GM19452 (cell line): ENCODE results near the gene HCFC2.
"Not testable (repeated sequence)": the region's sequence is repeated elsewhere in the genome, so short reads cannot be mapped to it uniquely, and the experiment has no call there.

ENCODE experiments used
- ATAC-seq: cut with Tn5 transposase; IDR thresholded peaks from one replicate; pipeline ENCODE4 v1.9.1; 2021; ENCODE audit not compliant: unreplicated experiment

HCFC2 gene

DNA sequence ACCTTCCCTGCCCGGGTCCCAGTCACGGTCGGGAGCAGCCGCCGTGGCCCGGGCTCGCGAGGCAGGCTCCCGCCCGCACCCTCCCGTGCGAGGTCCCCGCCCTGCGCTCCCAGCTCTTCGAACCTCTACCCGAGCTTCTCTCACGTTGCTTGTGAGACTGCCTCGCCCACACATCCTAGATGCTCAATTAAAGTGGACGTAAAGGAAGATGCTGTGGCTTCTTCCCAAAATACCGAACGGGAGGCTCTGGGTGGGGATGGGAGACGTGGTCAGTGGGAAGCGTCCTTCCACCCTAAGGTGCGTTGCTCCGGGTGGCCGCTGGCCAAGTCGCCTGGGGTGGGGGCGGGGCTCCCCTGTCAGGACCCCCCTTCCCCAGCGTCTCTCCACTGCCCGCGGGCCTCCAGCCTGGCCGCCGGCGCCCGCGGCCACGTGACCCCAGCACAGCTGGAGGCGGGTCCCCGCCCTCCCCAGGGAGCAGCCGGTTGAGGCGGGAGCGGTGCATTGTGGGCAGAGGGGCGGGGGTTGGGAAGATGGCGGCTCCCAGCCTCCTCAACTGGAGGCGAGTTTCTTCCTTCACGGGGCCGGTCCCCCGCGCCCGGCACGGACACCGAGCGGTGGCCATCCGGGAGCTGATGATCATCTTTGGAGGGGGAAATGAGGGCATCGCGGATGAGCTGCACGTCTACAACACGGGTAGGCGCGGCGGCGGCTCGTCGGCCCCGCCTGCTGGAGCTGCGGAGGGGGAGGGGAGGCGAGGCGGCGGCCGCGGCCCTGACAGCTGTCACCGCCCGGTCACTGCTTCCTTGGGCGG is at the start of gene HCFC2:
Gene HCFC2, plus strand, starts transcription at position 501 of the 811 bp plus-strand sequence. Its CDS starts 30 bp downstream, at position 531.
- peak; percentile 88 for ATAC-seq

DNA sequence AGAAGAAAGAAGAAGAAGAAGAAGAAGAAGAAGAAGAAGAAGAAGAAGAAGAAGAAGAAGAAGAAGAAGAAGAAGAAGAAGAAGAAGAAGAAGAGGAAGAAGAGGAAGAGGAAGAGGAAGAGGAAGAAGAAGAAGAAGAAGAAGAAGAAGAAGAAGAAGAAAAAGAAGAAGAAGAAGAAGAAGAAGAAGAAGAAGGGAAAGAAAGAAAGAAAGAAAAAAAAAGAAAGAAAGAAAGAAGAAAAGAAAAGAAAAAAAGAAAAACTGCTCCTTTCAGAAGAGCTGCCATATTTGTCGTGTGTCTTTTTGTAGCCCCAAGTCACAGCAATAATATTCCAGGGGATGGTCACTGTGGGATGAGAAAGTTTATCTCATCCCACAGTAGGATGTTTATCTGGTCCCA is 42.5 kb upstream of the HCFC2 start:
- ATAC-seq = not testable (repeated sequence)

DNA sequence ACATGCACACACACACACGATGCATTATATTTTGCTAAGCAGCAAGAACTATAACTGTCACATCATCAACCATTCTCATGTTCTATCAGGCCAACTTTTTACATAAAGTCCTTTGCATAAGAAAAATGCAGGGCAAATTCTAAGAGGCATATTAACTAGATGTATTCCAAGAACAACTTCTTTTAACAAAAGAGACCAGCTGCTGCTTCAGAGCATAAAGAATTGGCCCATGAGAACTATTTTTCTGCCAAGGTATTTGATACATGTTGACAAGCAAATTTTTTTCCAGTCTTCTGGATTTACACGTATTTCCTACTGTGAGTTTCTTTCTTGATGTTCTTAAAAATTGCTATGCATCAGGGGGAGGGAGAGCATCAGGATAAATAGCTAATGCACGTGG is 41.5 kb upstream of the HCFC2 start:
- no peak for ATAC-seq

DNA sequence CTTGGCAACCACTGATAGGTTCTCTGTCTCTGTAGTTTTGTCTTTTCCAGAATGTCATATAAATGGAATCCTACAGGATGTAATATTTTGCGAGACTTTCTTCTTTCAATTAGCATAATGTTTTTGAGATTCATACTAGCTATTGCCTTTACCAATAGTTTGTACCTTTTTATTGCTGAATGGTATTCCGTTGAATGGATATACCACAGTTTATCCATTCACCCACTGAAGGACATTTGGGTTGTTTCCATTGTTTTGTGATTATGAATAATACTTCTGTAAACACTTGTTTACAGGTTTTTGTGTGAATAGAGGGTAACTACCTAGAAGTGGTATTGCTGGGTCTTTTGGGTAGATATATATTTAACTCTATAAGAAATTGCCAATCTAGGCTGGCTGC is 40.6 kb upstream of the HCFC2 start:
- no peak for ATAC-seq

DNA sequence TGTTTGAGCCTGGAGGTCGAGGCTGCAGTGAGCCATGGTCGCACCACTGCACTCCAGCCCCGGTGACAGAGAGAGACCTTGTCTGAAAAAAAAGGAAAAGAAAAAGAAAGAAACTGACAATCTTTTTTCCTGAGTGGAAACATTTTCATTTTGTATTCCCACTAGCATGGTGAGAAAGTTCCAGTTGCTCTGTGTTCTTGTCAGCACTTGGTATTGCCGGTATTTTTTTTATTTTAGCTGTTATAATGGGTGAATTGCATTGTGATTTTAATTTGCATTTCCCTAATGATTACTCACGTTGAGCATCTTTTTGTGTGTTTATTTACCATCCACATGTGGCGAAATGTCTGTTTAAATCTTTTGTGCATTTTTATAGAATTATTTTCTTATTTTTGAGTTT is 40.0 kb upstream of the HCFC2 start:
- no peak for ATAC-seq

DNA sequence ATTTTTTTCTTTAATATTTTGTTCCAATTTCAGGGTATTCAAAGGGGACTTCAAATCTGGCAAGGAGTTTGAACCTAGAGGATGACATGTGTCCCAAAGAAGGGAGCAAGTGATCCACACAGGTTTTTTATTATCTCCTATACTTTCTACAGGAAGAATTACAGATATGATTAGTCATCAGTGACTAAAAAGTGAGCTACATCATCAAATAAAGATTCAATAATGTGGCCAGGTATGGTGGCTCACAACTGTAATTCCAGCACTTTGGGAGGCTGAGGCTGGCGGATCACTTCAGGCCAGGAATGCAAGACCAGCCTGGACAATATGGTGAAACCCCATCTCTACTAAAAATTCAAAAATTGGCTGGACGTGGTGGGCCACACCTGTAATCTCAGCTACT is 38.6 kb upstream of the HCFC2 start:
- no peak for ATAC-seq

DNA sequence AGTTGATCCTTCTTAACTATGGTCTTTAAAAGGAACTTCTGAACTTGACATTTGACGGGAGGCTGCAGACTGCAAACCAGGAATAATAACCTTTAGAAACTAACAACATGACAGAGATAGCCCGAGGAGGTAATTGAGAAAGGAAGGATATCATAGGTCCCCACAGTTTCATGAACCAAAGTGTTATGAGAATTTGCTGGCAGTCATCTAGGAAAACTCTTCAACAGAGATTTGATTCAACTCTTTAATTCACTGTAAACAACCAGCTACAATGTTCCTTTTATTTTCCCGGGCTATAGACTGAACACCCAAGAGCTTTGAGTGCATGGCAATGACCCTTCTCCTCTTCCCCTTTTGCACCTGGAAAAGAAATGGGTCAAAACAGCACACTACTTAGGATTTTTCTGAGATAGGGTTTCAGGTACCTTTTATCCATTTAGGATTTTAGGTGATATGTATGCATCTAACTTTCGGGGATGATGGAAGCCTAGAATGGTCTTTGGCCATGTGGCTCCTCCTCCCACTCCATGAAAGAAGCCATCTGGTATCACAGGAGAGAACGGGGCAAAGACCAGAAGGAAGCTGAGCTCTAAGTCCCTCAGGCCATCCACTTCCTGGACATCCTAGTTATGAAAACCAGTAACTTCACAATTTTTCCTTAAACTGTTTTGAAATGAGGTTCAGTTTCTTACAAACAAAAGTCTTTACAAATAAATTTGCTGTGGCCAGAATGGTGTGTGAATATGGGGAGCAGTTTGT is 37.3 kb upstream of the HCFC2 start:
- ATAC-seq = no peak

DNA sequence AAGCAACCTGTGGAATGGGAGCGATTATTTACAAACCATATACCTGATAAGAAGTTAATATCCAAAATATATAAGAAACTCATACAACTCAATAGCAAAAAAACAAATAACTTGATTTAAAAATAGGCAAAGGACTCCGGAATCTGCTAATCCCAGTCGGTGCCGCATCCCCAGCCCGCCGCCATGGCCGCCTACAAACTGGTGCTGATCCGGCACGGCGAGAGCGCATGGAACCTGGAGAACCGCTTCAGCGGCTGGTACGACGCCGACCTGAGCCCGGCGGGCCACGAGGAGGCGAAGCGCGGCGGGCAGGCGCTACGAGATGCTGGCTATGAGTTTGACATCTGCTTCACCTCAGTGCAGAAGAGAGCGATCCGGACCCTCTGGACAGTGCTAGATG is 33.7 kb upstream of the HCFC2 start:
- ATAC-seq = not testable (repeated sequence)

DNA sequence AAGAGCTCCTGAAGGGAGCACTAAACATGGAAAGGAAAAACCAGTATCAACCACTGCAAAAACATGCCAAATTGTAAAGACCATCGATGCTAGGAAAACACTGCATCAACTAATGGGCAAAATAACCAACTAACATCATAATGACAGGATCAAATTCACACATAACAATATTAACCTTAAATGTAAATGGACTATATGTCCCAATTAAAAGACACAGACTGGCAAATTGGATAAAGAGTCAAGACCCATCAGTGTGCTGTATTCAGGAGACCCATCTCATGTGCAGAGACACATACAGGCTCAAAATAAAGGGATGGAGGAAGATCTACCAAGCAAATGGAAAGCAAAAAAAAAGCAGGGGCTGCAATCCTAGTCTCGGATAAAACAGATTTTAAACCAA is 28.2 kb upstream of the HCFC2 start:
- ATAC-seq = not testable (repeated sequence)

DNA sequence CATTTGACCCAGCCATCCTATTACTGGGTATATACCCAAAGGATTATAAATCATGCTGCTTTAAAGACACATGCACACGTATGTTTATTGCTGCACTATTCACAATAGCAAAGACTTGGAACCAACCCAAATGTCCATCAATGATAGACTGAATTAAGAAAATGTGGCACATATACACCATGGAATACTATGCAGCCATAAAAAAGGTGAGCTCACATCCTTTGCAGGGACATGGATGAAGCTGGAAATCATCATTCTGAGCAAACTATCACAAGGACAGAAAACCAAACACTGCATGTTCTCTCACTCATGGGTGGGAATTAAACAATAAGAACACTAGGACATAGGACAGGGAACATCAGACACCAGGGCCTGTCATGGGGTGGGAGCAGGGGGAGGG is 24.6 kb upstream of the HCFC2 start:
- not testable (repeated sequence) for ATAC-seq

DNA sequence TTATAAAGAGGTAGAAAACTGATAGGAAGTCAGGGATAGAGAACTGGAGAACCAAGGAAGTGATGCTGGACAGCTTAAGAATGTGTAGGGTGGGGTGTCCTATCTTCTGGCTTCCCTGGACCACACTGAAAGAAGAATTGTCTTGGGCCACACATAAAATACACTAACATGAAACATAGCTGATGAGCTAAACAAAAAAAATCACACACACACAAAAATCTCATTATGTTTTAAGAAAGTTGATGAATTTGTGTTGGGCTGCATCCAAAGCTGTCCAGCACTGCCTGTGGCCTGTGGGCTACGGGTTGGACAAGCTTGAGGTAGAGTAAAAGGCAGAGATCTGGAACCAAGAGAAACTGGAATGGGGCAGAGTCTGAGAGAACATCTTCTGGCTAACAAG is 21.8 kb upstream of the HCFC2 start:
- no peak for ATAC-seq

DNA sequence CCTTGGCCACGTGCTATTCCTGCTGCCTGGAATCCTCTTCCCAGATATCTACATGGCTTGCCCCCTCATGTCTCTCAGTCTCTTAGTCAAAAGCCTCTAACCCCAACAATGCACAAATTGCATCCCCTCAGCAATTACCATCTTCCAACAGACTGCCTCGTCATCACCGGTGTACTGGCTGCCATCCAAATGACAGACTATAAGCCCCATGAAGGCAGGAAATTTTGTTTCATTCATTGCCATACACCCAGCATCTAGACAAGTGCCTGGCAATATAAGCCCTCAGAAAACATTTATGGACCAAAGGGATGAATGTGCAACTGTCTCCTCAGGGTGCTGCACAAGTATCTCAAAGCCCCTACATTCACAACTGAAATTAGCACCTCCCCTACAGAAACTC is 20.2 kb upstream of the HCFC2 start:
- ATAC-seq = no peak

DNA sequence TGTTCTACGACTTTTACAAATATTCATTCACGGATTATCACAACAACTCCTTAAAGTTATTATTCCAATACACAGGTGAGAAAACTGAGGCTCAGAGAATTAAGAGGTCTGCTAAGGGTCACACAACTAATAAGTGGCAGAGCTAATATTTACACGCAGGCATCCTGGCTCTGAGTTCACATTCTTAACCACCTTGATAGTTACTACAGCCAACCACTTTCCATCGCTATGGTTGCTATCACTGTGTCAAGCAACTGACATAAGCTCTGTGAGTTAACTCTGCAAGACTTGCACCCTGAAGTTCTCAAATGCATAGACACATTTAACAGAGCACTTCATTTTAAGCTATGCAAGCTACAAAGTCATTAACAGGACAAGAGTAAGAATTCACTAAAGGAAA is 18.0 kb upstream of the HCFC2 start:
- no peak for ATAC-seq

DNA sequence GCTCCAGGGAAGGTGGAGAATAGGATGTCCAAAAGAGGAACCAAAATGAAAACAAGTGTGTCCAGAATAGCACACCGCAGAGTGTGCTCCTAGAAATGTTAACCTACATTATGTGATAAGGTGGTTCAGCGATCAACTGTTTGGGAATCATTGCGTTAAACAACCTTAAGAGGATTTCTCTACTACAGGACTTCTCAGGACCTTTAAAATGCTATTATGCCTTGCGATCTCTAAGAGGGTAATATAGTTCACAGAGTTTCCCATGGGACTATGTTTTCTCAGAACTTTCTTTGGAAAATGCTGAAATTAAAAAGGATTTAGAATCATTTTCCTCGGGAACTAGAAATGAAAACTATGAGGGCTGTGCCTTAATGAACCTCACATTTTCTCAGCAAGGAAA is 16.2 kb upstream of the HCFC2 start:
- ATAC-seq = no peak

DNA sequence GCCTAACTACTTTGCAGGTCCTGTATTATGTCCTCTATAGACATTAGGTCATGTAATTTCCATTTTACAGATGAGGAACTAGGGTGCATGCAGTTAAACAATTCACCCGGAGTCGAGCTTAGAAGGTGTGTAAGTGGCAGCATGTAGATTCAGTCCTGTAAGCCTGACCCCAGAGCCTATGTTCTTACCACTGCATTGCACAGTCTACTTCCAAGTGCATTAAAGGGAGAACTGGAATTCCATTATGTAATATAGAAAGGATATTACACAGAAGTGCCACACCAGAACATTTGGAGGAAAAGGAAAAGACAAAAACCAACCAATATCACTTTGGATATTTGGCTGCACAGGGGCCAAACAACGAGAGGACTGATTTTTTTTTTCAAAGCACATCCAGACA is 15.5 kb upstream of the HCFC2 start:
- no peak for ATAC-seq

DNA sequence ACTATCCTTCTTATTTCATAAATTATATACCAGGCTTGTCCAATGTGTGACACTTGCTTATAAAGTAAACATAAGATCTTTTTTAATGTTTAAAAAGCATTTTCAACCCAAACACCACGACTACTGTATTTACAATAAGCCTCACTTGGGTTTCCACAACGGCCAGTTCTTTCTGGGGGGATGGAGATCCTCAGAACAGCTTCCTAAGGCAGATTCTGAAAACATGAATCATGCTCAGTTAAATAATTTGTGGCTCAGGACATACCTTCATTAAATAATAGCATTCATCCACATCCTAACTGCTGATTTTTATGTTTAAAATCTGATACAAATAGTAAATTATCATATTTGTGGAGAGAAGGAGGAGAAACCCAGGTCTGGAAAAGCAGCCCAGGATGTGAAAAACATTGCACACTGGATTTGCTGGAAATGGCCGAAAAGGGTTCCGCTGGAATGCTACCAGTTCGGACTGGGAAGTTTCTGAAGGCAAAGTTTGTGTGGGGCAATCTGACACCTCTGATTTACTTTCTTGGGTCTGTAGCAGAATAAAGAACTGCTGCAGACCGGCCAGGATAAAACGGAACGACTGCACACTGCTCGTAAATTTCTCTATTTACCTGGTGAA is 14.9 kb upstream of the HCFC2 start:
- ATAC-seq = no peak

DNA sequence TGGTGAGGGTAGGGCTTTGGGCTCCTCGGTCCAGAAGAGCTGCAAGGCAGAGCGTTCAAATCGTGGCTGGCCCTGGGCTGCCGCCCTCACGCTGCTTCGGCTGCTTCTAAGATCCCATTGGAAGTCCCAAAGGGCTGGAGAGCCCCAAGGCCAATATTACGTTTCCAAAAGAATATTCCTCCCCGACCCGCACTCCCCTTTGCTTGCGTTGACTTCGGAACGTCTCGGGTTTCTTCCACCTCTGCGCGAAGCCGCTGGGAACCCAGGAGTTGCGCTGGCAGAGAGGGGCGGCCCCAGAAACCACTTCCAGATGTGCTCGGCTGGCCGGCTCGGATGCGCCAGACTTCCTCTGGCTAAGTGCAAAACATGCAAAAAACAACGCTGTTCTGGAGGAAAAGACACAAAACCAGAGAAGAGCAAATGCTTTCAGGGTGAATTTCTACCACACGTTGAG is 14.4 kb upstream of the HCFC2 start, which contains the start of gene GLT8D2:
Gene GLT8D2, minus strand, starts transcription at position 285 of the 454 bp plus-strand sequence. CDS start 30,539 bp downstream, outside the sequence.
- ATAC-seq = no peak

DNA sequence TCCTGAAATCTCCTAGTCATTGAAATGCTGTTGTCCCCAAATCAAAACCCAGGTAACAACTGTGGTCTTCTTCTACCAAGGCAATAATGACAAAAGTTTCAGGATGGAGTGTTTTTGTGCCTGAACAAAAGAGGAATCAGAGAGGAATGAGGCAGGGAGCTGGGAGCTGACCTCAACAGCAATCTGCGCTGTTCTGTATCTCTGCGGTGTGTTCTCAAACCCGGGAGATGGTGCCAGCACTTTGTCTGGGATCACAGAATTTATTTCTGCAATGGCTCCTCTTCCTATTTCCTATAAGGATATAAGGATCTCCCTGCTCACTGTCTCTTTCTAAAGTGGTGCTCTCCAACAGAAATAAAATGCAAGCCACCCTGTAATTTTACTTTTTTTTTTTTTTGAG is 13.9 kb upstream of the HCFC2 start:
- ATAC-seq = no peak

DNA sequence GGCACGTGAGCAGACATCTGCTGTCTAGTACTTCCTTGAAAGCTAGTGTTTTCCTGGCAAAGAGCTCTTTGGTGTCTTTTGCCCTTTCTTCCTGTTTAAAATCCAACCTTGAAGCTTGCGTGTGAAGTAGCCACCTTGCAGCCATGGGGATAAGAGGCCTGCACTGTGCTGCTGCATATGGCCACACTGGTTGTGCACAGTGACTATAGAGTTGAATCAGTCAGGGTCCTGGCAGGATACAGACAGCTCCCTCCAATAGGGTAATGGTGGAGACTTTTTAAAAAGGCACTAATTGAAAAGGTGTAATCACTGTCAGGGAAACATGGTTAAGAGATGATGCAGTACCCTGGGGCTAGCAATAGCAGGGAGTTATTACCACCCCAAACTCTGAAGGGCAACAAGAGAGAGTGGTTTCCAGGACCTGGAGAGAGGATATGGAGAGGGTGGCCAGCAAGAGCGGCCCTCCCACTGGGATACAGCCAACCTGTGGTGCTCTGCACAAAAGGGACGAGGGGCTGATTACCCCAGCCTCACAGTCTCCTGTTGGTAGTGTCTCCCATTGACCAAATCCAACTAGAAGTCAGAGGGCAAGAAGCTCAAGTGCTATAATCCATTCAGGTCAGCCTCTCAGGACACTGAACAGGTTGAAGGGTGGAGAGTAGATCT is 9.5 kb upstream of the HCFC2 start:
- no peak for ATAC-seq

DNA sequence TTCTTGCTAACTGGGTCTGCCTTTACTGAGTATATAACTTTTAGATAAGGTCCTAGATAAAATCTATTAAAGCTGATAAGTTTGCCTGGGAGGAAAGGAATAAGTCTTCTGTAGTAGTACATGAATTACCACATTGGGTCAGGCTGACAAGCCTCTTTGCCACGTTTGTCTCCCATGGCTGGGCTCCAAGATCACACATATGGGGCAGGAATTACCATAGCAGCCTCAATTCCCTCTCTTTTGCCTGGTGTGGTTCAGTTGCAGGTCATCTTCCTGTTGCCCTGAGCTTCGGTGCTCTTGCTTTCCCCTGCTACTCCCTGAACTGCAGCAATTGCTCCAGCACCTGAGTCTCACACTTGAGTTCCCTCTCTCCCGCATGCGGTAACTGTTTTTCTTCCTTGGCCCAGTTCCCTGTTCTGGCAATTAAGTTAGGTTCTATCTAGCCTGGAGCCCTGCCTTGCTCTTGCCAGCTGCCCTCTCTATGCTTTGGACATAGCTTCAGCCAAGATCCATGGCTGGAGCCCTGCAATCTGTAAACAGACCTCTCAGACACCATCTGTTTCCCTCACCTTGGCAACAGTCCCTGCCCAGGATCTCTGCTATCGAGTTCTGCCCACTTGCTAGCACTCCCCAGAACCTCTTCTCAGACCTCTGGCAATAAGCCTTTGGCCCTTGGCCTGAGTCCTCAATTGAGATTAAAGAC is 8.5 kb upstream of the HCFC2 start:
- no peak for ATAC-seq
